H1 (cell line): ENCODE measurements around the gene DCANP1.

Experiments used
- ATF2 ChIP-seq: IDR thresholded peaks from 2 replicates; pipeline ENCODE4 v1.6.1; 2012; ENCODE audit warnings: low read length, inconsistent platforms
- EP300 ChIP-seq, 2 experiments: IDR thresholded peaks; 1 replicate in 1 of 2; 2 replicates in 1 of 2; pipeline ENCODE4 v1.6.1; 2011 to 2012; ENCODE audit warnings: low read depth in 2 of 2, low read length in 2 of 2, mild to moderate bottlenecking in 2 of 2, borderline replicate concordance in 1 of 2, inconsistent platforms in 1 of 2, moderate library complexity in 1 of 2
- POLR2AphosphoS5 ChIP-seq: IDR thresholded peaks from 2 replicates; pipeline ENCODE4 v1.6.1; 2011; ENCODE audit warnings: low read depth, low read length
- ZNF274 ChIP-seq: IDR thresholded peaks from 2 replicates; pipeline ENCODE4 v1.7.0; 2012; ENCODE audit warnings: low read length, borderline replicate concordance; ENCODE audit errors: extremely low read depth
- TF ChIP-seq, protein P1 (sequence below), 3 experiments: IDR thresholded peaks; 1 replicate in 2 of 3; 2 replicates in 1 of 3; pipeline versions ENCODE4 v1.5.1 to v1.6.1; 2011; ENCODE audit warnings: low read length in 3 of 3, mild to moderate bottlenecking in 3 of 3, inconsistent platforms in 2 of 3, low read depth in 1 of 3, moderate library complexity in 1 of 3; ENCODE audit not compliant: insufficient read depth in 1 of 3; ENCODE audit errors: control extremely low read depth in 1 of 3
- TF ChIP-seq, protein P2 (sequence below): IDR thresholded peaks from 2 replicates; pipeline ENCODE4 v1.6.1; 2012; ENCODE audit warnings: inconsistent platforms

GRCh38 chr5:135437796-135438560 lies 9.2 kb downstream of the DCANP1 start:
- TF ChIP-seq ATF2, result no peak
- no peak for TF ChIP-seq ZNF274
- TF ChIP-seq, protein P1, sequence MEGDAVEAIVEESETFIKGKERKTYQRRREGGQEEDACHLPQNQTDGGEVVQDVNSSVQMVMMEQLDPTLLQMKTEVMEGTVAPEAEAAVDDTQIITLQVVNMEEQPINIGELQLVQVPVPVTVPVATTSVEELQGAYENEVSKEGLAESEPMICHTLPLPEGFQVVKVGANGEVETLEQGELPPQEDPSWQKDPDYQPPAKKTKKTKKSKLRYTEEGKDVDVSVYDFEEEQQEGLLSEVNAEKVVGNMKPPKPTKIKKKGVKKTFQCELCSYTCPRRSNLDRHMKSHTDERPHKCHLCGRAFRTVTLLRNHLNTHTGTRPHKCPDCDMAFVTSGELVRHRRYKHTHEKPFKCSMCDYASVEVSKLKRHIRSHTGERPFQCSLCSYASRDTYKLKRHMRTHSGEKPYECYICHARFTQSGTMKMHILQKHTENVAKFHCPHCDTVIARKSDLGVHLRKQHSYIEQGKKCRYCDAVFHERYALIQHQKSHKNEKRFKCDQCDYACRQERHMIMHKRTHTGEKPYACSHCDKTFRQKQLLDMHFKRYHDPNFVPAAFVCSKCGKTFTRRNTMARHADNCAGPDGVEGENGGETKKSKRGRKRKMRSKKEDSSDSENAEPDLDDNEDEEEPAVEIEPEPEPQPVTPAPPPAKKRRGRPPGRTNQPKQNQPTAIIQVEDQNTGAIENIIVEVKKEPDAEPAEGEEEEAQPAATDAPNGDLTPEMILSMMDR (IDR thresholded peaks at IDR 0.05; ENCODE audit: control extremely low read depth in 1 of 3, insufficient read depth in 1 of 3, low read depth in 1 of 3, low read length in 3 of 3), result no peak
- TF ChIP-seq POLR2AphosphoS5, result no peak
- TF ChIP-seq EP300 (IDR thresholded peaks at IDR 0.05; ENCODE audit: borderline replicate concordance in 1 of 2, low read depth in 2 of 2, low read length in 2 of 2), result no peak
- TF ChIP-seq, protein P2, sequence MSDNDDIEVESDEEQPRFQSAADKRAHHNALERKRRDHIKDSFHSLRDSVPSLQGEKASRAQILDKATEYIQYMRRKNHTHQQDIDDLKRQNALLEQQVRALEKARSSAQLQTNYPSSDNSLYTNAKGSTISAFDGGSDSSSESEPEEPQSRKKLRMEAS, result no peak
